Neural cell (in vitro differentiated cells): Measurements from ENCODE around the gene RPS2. TPM values are rescaled to one million over a fixed set of nuclear protein-coding genes. Genes with fewer than 3 reads are reported as not detected.

Source experiments
- H2AFZ ChIP-seq: fragments of 200-600, 300-800 bp; sonication (generic), shearing (Covaris generic); 2 replicates; pipeline ENCODE4 v1.6.0; 2014; ENCODE audit warnings: low read depth, mild to moderate bottlenecking, antibody characterized with exemption, low read length, moderate library complexity
- H3F3A ChIP-seq: fragments of 200-600 bp; shearing (Covaris generic); 2 replicates; pipeline ENCODE4 v1.6.1; 2016; ENCODE audit warnings: mild to moderate bottlenecking, moderate library complexity, mixed read lengths, antibody characterized with exemption, low read length; ENCODE audit not compliant: insufficient read depth, poor library complexity, severe bottlenecking
- H3K27ac ChIP-seq: fragments of 200-600, 300-800 bp; sonication (generic), shearing (Covaris generic); 2 replicates; pipeline ENCODE4 v1.5.1; 2014; ENCODE audit warnings: mild to moderate bottlenecking, low read length, moderate library complexity
- H3K27me3 ChIP-seq: fragments of 300-800, 200-600 bp; sonication (generic), shearing (Covaris generic); 2 replicates; pipeline ENCODE4 v1.6.0; 2014; ENCODE audit warnings: mild to moderate bottlenecking, low read depth, low read length, moderate library complexity; ENCODE audit not compliant: insufficient read depth
- H3K36me3 ChIP-seq: fragments of 300-800, 200-600 bp; sonication (generic), shearing (Covaris generic); 2 replicates; pipeline ENCODE4 v1.5.1; 2014; ENCODE audit warnings: mild to moderate bottlenecking, antibody characterized with exemption, low read length, moderate library complexity; ENCODE audit not compliant: insufficient read depth
- H3K4me2 ChIP-seq: fragments of 300-800, 200-600 bp; sonication (generic), shearing (Covaris generic); 2 replicates; pipeline ENCODE4 v1.6.0; 2014; ENCODE audit warnings: mild to moderate bottlenecking, low read length
- H3K4me3 ChIP-seq: fragments of 300-800, 200-600 bp; sonication (generic), shearing (Covaris generic); 2 replicates; pipeline ENCODE4 v1.5.1; 2014; ENCODE audit warnings: mild to moderate bottlenecking, low read length, moderate library complexity
- H3K79me2 ChIP-seq: fragments of 200-600 bp; shearing (Covaris generic); replicated peaks from 2 replicates; pipeline ENCODE4 v1.6.0; 2014; ENCODE audit warnings: mild to moderate bottlenecking, low read length, moderate library complexity; ENCODE audit not compliant: insufficient read depth
- H3K9ac ChIP-seq: fragments of 300-800, 200-600 bp; sonication (generic), shearing (Covaris generic); 2 replicates; pipeline ENCODE4 v1.6.1; 2016; ENCODE audit warnings: mild to moderate bottlenecking, low read length, mixed read lengths
- H3K9me2 ChIP-seq: fragments of 200-600 bp; shearing (Covaris generic); 2 replicates; pipeline ENCODE4 v1.6.1; 2016; ENCODE audit warnings: mild to moderate bottlenecking, low read length, mixed read lengths; ENCODE audit not compliant: insufficient read depth
- H3K9me3 ChIP-seq: fragments of 200-600, 300-800 bp; sonication (generic), shearing (Covaris generic); 2 replicates; pipeline ENCODE4 v1.6.1; 2016; ENCODE audit warnings: mild to moderate bottlenecking, mixed run types, low read length, moderate library complexity, mixed read lengths
- H4K20me1 ChIP-seq: fragments of 200-600 bp; shearing (Covaris generic); 2 replicates; pipeline ENCODE4 v1.6.1; 2016; ENCODE audit warnings: mild to moderate bottlenecking, mixed run types; ENCODE audit not compliant: insufficient read depth
- EP300 ChIP-seq: fragments of 450-650 bp; conservative IDR thresholded peaks from 2 replicates; pipeline ENCODE4 v1.6.1; 2014; ENCODE audit warnings: antibody characterized with exemption, mild to moderate bottlenecking, moderate library complexity; ENCODE audit not compliant: poor library complexity, severe bottlenecking
- EZH2 ChIP-seq: fragments of 200-600, 300-800 bp; shearing (Covaris generic), sonication (generic); IDR thresholded peaks from 2 replicates; pipeline ENCODE4 v1.6.1; 2014; ENCODE audit warnings: antibody characterized with exemption, low read length, borderline replicate concordance, mild to moderate bottlenecking; ENCODE audit not compliant: insufficient read depth, poor library complexity, severe bottlenecking
- MXI1 ChIP-seq: fragments of 450-650 bp; conservative IDR thresholded peaks from 2 replicates; pipeline ENCODE4 v1.6.1; 2014; ENCODE audit warnings: antibody characterized with exemption, mild to moderate bottlenecking; ENCODE audit not compliant: poor library complexity, severe bottlenecking
- POLR2AphosphoS5 ChIP-seq: IDR thresholded peaks from 2 replicates; pipeline ENCODE4 v1.6.1; 2012
- RAD21 ChIP-seq: fragments of 450-650 bp; conservative IDR thresholded peaks from 2 replicates; pipeline ENCODE4 v1.6.1; 2014; ENCODE audit warnings: antibody characterized with exemption, mild to moderate bottlenecking, moderate library complexity
- REST ChIP-seq: IDR thresholded peaks from 2 replicates; pipeline ENCODE4 v1.6.1; 2012; ENCODE audit warnings: borderline replicate concordance
- SMC3 ChIP-seq: fragments of 450-650 bp; conservative IDR thresholded peaks from 2 replicates; pipeline ENCODE4 v1.6.1; 2014; ENCODE audit warnings: antibody characterized with exemption, mild to moderate bottlenecking, moderate library complexity; ENCODE audit not compliant: poor library complexity
- TAF1 ChIP-seq: IDR thresholded peaks from 2 replicates; pipeline ENCODE4 v1.6.1; 2012; ENCODE audit warnings: low read depth
- polyA plus RNA-seq: library from polyadenylated mRNA; depleted of rRNA; stranded (reverse); fragments of >200 nt; gene quantifications from 2 replicates; pipeline ENCODE4 v1.2.3, GENCODE V29; 2014
- TF ChIP-seq, protein P1 (sequence below): fragments of 450-650 bp; IDR thresholded peaks from 2 replicates; pipeline ENCODE4 v1.5.1; 2014; ENCODE audit warnings: antibody characterized with exemption, mild to moderate bottlenecking, moderate library complexity; ENCODE audit not compliant: poor library complexity, severe bottlenecking

RPS2 gene
- polyA plus RNA-seq, 1 donor from 2014 or later = 1,393 TPM

GRCh38 chr16:1991588-1991947 lies 26.9 kb upstream of the RPS2 start:
- no peaks in the 10 kb centered on the region for H3K9me3 ChIP-seq
- no peaks in the 10 kb centered on the region for H4K20me1 ChIP-seq
- no peak overlapping the region for H3K9ac ChIP-seq
- no peaks in the 10 kb centered on the region for H3K79me2 ChIP-seq
- no peaks in the 10 kb centered on the region for H3K36me3 ChIP-seq
- H3F3A ChIP-seq = no peaks in the 10 kb centered on the region
- peak overlapping the region; percentile 88 for H3K4me3 ChIP-seq
- H3K4me2 ChIP-seq = no peak overlapping the region
- H3K27me3 ChIP-seq = peaks cover 21% of the 10 kb centered on the region
- H2AFZ ChIP-seq = no peak overlapping the region
- TF ChIP-seq REST = no peak
- H3K9me2 ChIP-seq = no peaks in the 10 kb centered on the region
- H3K27ac ChIP-seq = no peak overlapping the region

DNA sequence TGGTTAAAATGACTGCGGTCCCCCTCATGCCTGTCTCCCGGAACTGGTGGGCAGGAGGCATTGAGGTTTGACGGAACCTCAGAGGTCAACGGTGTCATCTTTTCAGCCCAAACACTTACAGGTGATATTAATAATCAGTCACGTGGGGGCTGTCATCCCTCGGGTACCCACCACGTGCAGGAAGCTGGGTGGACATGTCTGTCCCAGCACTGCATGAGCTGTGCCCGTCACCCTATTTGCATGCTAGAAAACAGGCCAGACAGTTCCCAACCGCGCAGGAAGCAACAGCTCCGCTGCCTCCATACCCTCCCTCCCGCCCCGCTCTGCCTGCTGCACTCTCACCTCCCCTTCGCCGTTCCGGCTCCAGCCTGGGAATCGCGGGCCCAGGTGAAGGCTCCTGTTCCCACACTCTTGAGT lies 26.5 kb upstream of the RPS2 start:
- no peak overlapping the region for H2AFZ ChIP-seq
- H4K20me1 ChIP-seq = no peaks in the 10 kb centered on the region
- peak overlapping the region; percentile 88 for H3K4me3 ChIP-seq
- H3K9me2 ChIP-seq = no peaks in the 10 kb centered on the region
- no peaks in the 10 kb centered on the region for H3F3A ChIP-seq
- peak overlapping the region; percentile 77 for H3K4me2 ChIP-seq
- H3K36me3 ChIP-seq = no peaks in the 10 kb centered on the region
- peak overlapping the region; percentile 80 for H3K9ac ChIP-seq
- no peaks in the 10 kb centered on the region for H3K79me2 ChIP-seq
- H3K9me3 ChIP-seq = no peaks in the 10 kb centered on the region
- TF ChIP-seq, protein P1, sequence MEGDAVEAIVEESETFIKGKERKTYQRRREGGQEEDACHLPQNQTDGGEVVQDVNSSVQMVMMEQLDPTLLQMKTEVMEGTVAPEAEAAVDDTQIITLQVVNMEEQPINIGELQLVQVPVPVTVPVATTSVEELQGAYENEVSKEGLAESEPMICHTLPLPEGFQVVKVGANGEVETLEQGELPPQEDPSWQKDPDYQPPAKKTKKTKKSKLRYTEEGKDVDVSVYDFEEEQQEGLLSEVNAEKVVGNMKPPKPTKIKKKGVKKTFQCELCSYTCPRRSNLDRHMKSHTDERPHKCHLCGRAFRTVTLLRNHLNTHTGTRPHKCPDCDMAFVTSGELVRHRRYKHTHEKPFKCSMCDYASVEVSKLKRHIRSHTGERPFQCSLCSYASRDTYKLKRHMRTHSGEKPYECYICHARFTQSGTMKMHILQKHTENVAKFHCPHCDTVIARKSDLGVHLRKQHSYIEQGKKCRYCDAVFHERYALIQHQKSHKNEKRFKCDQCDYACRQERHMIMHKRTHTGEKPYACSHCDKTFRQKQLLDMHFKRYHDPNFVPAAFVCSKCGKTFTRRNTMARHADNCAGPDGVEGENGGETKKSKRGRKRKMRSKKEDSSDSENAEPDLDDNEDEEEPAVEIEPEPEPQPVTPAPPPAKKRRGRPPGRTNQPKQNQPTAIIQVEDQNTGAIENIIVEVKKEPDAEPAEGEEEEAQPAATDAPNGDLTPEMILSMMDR = no peak
- TF ChIP-seq EP300 = no peak
- TF ChIP-seq TAF1 = no peak
- TF ChIP-seq REST = no peak
- no peak for TF ChIP-seq RAD21
- TF ChIP-seq EZH2 = no peak
- no peak for TF ChIP-seq MXI1
- no peak for TF ChIP-seq SMC3
- no peak for TF ChIP-seq POLR2AphosphoS5
- no peak overlapping the region for H3K27ac ChIP-seq
- H3K27me3 ChIP-seq = peaks cover 21% of the 10 kb centered on the region
